HS-5 (cell line): ENCODE measurements around the gene PPP1R1B.

Experiments
- DNase-seq: peaks from one replicate; pipeline ENCODE4 v3.0.0-alpha.2; 2012; ENCODE audit warnings: low read depth

Gene PPP1R1B

DNA sequence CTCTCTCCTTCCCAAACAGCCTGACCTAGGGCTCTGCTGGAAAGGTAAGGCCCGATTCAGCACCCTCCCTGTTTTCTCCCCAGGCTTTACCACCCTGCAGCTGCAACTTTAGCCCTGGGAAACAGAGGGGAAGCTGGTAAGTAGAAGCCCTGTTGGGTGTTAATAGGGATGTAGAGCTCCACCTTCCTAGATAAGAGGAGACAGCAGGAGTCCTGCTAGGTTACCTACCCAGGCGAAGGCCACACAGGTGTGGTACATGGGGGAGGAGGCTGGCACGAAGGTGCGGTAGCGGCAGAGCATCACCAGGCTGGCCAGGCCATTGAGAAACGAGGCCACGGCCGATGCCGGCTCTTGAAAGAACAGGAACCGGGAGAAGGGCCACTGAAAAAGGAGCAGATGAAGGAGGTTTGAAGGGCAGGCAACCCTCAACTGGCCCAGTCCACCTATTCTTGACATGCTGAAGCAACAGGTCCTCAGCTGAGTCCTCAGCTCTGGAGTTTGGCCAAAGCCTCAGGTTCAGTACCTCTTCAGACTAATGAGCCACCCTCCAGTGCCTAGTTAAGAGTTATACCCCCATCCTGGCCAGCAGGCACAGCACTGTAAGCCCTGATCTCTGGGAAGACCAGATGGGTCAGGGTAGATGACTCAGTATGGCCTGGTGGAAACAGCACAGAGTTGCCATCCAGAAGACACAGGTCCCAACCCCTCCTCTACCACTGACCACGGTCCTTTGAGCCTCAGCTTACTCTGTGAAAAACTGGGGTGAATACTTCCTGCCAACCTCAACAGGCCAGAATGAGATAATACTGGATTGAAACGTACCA lies 57.8 kb downstream of the PPP1R1B start:
- no peak for DNase-seq
